Measurements from ENCODE around the gene TMEM203. TPM values are rescaled to one million over a fixed set of nuclear protein-coding genes. Genes with fewer than 3 reads are reported as not detected.

The TMEM203 gene
- total and polyA plus RNA-seq, 2 of the 13 experiments (the other 11 are each of a cell fraction or from before 2014, with no cell fraction given), result 23.4 to 36.7 TPM

DNA sequence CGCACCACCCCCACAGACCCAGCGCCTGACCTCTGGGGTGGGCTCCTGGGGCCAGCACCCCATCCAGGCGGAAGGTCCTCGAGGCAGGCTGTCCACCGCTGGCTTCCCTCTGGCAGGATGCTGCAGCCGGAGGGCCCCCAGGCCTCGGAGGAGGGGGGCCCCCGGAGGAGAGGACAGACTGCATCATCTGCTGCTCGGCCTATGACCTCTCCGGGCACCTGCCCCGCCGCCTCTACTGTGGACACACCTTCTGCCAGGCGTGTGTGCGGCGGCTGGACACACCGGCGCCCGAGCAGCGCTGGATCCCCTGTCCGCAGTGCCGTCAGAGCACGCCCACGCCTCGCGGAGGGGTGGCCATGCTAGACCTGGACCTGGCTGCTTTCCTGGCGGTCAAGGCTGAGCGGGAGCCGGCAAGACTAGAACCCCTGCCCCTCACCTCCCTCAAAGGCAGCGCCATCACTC, 23.1 kb upstream of the TMEM203 start (continued):
- TF ChIP-seq, protein P1, sequence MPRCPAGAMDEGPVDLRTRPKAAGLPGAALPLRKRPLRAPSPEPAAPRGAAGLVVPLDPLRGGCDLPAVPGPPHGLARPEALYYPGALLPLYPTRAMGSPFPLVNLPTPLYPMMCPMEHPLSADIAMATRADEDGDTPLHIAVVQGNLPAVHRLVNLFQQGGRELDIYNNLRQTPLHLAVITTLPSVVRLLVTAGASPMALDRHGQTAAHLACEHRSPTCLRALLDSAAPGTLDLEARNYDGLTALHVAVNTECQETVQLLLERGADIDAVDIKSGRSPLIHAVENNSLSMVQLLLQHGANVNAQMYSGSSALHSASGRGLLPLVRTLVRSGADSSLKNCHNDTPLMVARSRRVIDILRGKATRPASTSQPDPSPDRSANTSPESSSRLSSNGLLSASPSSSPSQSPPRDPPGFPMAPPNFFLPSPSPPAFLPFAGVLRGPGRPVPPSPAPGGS (CRISPR knock-in tag; IDR thresholded peaks at IDR 0.05), result no peak; the same call in 1 of the 2 replicates
- TF ChIP-seq GATAD2A (CRISPR knock-in tag; IDR thresholded peaks at IDR 0.05) (0 out of 2 replicates have a peak, but pooled peaks have one; percentile 16), ZNF530 (CRISPR knock-in tag; IDR thresholded peaks at IDR 0.05; ENCODE audit: low read depth) (no peak), SSRP1 (CRISPR knock-in tag; IDR thresholded peaks at IDR 0.05) (no peak), GFI1 (CRISPR knock-in tag; IDR thresholded peaks at IDR 0.05; ENCODE audit: borderline replicate concordance) (no peak), ZNF354B (CRISPR knock-in tag; IDR thresholded peaks at IDR 0.05) (0 out of 2 replicates have a peak, but pooled peaks have one; percentile 29), ZC3H13 (CRISPR knock-in tag; IDR thresholded peaks at IDR 0.05) (peak; percentile 13; the same call in 1 of the 2 replicates), RBAK (CRISPR knock-in tag; IDR thresholded peaks at IDR 0.05) (no peak), ASH2L (IDR thresholded peaks at IDR 0.05; ENCODE audit: insufficient read length, low read depth, low read length) (peak; percentile 5), ZNF777 (CRISPR knock-in tag; IDR thresholded peaks at IDR 0.05) (no peak), ISX (CRISPR knock-in tag; conservative IDR thresholded peaks at IDR 0.05) (no peak), ZNF30 (CRISPR knock-in tag; IDR thresholded peaks at IDR 0.05) (no peak), RXRA (CRISPR knock-in tag; IDR thresholded peaks at IDR 0.05) (peak; percentile 60), SP4 (CRISPR knock-in tag; IDR thresholded peaks at IDR 0.05) (peak; percentile 35; the same call in 1 of the 2 replicates), KDM2A (CRISPR knock-in tag; IDR thresholded peaks at IDR 0.05; ENCODE audit: borderline replicate concordance, low read depth) (peak; percentile 77), ETV5 (CRISPR knock-in tag; IDR thresholded peaks at IDR 0.05; ENCODE audit: borderline replicate concordance) (0 out of 2 replicates have a peak, but pooled peaks have one; percentile 18), TOPORS (CRISPR knock-in tag; IDR thresholded peaks at IDR 0.05) (0 out of 2 replicates have a peak, but pooled peaks have one; percentile 17)
- TF ChIP-seq, protein P2, sequence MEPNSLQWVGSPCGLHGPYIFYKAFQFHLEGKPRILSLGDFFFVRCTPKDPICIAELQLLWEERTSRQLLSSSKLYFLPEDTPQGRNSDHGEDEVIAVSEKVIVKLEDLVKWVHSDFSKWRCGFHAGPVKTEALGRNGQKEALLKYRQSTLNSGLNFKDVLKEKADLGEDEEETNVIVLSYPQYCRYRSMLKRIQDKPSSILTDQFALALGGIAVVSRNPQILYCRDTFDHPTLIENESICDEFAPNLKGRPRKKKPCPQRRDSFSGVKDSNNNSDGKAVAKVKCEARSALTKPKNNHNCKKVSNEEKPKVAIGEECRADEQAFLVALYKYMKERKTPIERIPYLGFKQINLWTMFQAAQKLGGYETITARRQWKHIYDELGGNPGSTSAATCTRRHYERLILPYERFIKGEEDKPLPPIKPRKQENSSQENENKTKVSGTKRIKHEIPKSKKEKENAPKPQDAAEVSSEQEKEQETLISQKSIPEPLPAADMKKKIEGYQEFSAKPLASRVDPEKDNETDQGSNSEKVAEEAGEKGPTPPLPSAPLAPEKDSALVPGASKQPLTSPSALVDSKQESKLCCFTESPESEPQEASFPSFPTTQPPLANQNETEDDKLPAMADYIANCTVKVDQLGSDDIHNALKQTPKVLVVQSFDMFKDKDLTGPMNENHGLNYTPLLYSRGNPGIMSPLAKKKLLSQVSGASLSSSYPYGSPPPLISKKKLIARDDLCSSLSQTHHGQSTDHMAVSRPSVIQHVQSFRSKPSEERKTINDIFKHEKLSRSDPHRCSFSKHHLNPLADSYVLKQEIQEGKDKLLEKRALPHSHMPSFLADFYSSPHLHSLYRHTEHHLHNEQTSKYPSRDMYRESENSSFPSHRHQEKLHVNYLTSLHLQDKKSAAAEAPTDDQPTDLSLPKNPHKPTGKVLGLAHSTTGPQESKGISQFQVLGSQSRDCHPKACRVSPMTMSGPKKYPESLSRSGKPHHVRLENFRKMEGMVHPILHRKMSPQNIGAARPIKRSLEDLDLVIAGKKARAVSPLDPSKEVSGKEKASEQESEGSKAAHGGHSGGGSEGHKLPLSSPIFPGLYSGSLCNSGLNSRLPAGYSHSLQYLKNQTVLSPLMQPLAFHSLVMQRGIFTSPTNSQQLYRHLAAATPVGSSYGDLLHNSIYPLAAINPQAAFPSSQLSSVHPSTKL (CRISPR knock-in tag; IDR thresholded peaks at IDR 0.05), result peak; percentile 19; the same call in 1 of the 2 replicates
- TF ChIP-seq, protein P3, sequence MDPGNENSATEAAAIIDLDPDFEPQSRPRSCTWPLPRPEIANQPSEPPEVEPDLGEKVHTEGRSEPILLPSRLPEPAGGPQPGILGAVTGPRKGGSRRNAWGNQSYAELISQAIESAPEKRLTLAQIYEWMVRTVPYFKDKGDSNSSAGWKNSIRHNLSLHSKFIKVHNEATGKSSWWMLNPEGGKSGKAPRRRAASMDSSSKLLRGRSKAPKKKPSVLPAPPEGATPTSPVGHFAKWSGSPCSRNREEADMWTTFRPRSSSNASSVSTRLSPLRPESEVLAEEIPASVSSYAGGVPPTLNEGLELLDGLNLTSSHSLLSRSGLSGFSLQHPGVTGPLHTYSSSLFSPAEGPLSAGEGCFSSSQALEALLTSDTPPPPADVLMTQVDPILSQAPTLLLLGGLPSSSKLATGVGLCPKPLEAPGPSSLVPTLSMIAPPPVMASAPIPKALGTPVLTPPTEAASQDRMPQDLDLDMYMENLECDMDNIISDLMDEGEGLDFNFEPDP (CRISPR knock-in tag; conservative IDR thresholded peaks at IDR 0.05), result no peak
- TF ChIP-seq, protein P4, sequence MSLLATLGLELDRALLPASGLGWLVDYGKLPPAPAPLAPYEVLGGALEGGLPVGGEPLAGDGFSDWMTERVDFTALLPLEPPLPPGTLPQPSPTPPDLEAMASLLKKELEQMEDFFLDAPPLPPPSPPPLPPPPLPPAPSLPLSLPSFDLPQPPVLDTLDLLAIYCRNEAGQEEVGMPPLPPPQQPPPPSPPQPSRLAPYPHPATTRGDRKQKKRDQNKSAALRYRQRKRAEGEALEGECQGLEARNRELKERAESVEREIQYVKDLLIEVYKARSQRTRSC (CRISPR knock-in tag; IDR thresholded peaks at IDR 0.05; ENCODE audit: low read depth), result no peak
- TF ChIP-seq, protein P5, sequence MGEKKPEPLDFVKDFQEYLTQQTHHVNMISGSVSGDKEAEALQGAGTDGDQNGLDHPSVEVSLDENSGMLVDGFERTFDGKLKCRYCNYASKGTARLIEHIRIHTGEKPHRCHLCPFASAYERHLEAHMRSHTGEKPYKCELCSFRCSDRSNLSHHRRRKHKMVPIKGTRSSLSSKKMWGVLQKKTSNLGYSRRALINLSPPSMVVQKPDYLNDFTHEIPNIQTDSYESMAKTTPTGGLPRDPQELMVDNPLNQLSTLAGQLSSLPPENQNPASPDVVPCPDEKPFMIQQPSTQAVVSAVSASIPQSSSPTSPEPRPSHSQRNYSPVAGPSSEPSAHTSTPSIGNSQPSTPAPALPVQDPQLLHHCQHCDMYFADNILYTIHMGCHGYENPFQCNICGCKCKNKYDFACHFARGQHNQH (CRISPR knock-in tag; IDR thresholded peaks at IDR 0.05), result 0 out of 2 replicates have a peak, but pooled peaks have one; percentile 38
- TF ChIP-seq, protein P6, sequence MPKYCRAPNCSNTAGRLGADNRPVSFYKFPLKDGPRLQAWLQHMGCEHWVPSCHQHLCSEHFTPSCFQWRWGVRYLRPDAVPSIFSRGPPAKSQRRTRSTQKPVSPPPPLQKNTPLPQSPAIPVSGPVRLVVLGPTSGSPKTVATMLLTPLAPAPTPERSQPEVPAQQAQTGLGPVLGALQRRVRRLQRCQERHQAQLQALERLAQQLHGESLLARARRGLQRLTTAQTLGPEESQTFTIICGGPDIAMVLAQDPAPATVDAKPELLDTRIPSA (CRISPR knock-in tag; IDR thresholded peaks at IDR 0.05; ENCODE audit: borderline replicate concordance), result 0 out of 2 replicates have a peak, but pooled peaks have one; percentile 77
